HG03521 (cell line): ENCODE measurements around the gene BCL11A.

Source experiments
- ATAC-seq: cut with Tn5 transposase; IDR thresholded peaks from one replicate; pipeline ENCODE4 v1.9.1; 2021; ENCODE audit warnings: mild to moderate bottlenecking, moderate library complexity; ENCODE audit not compliant: unreplicated experiment

BCL11A gene

DNA sequence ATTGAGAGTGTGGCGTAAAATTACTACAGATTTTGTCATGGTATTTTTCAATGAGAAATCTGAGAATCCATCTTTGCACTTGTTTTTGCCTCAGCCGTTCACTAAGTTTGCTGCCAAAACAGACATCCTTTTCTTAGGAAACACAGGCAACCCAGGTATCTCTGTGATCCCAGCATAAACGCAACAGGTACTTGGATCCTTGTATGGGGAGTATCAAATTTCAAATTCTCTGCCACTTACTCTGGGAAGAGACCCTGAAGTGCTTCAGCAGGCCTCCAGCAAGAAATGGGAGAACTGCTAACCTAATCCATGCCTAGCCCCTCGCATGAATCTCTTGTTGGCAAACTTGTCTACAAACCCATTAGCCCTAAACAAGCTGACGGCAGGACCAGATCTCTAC lies 83.1 kb downstream of the BCL11A start:
- ATAC-seq, result no peak

DNA sequence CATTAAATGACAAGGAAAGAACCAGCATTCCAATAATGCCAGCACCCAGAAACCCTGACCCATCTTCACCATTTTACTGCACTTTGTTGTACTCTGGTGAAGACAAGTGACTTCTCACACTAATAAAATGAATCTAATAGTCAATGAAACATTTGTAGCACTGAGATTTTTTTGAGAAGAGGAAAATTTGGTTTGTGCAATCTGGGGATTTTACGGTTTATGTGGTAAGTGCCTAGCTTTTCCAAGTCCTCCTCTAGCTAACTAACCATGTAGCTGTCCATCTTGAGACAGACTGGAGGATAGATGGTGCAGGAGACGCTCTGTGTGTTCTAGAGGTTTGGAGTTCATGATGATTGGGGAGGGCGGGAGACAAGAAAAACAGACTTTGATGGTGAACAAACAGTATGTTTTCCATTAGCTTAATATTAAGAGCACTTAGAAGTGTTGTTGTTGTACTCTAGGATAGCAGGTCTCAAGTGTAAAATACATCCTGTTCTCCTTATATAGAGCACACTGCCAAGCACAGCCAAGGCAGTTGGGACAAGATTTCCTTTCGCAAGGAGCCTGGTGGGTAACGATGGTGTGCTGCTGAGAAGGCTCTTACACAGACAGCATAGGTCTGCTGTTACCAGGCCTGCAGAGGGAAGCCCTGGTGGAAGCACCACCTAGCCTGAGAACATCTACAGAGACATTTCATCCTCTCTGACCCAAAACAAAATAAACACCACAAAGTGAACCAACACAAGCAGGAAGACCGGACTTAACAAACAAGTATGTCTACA lies 83.7 kb downstream of the BCL11A start:
- ATAC-seq, result no peak

DNA sequence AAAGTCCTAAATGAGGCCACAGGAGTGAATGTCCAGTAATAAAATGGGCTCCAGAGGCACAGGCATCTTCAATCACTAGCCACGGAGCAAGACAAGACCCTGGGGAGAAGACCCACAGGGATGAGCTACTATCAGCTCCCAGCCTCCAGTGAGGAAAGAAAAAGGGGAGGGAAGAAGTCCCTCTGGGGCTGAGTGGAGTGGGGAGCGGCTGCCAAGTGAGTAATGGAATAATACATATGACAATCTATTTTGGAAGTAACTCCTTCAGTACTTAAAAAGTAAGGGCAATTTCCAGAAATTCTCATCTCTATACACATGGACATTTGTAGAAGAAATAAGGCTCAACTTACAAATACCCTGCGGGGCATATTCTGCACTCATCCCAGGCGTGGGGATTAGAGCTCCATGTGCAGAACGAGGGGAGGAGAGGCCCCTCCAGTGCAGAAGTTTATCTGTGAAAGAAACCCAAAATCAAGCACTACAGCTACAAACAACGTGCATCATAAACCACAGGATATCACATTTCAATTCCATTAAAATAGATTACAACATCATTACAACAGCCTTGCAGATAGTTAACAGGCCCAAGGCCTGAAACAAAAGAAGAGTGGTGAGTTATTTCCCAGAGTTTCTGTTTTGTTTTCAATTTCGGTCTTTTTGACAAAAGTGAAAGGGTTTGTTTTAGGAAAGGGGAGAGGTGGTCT lies 84.9 kb downstream of the BCL11A start:
- no peak for ATAC-seq

- ATAC-seq, result no peak
Measured at GRCh38 chr2:60466161-60466702, 87.2 kb downstream of the BCL11A start.

DNA sequence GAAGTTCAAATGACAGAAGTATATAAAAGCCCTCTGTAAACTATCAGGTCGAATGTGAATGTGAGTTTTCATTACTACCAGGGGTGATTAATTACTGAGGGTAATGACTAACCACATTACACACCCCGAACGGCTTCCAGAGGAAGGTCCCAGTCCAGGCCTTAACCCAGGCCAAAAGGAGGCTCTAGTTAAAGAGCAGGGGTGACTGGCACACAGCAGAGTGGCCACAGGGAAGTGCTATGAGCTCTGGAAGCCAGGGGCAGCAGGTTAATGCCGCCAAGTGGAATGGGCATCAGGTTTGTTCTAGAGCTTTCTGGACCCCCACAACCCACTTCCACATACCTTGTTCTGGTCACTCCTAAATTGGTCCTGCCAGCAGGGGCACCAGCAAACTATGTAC lies 87.7 kb downstream of the BCL11A start:
- ATAC-seq, result no peak

DNA sequence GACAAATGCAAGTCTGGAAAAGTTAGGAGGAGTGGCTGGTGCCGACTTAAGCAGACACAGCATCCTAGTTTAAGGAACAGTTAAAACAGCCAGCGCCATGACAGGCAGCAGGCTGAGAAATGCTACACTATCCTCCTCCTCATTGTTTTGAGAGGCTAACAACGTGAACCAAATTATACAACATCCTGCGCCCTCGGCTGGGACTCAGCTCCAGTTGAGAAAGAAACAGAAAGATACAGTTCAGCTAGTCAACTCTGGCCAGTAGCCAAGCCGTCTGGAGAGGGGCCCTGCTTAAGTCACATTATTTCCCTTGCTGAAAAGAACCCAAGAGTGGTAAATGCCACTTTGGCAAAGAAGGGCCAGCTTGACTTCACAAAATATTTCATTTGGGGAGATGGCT lies 90.2 kb downstream of the BCL11A start:
- ATAC-seq, result no peak

- ATAC-seq, result no peak
Measured at GRCh38 chr2:60461421-60462108, 91.9 kb downstream of the BCL11A start.

GRCh38 chr2:60460577-60461420 lies 92.7 kb downstream of the BCL11A start:
- ATAC-seq, result no peak

- ATAC-seq, result no peak
Measured at GRCh38 chr2:60459851-60460250, 93.6 kb downstream of the BCL11A start.

DNA sequence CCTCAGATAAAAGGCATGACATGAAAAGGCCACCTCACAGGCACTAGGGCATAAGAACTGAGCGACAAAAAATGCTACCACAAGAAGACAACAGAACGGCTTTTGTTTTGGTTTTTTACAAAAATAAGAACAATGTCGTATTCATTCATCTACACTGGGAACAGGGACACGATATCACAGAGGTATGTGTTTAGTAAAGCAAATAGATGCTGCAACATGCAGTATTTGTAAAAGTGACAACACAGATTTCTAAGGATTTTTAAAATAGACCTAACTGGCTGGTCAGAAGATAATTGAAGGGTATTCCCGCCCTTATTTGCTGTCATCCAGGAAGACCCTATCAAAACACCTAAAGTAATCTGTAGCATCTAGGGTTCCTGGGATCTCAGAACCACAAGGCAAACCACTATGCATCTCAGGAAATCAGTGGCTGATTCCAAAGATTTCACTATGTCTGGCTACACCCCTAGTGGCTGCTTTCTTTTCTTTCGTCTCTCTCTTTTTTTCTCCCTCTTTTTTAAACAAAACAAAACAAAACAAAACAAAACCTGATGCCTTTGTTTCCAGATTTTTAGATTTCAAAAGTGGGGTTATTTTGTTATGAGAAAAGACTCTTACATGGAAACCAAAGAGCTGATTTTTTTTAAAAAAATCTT lies 97.2 kb downstream of the BCL11A start:
- ATAC-seq, result no peak

DNA sequence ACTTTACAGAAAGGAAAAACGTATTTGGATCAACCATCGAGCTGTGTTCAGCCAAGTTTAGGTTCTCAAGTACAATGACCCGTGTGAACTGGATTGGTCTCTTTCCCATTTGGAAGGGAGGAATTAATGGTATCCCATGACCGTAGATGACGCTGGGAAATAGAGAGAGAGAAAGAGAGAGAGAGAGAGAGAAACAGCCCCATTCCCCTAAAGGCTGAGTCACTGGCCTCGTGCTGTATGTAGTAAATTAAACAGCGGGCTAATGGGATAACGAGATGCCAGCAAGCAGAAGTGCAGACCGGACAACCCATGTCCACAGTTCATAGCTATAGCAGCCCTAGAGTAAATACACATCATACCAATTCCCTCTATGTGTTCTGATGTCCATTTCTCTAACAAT lies 99.6 kb downstream of the BCL11A start:
- ATAC-seq, result no peak

GRCh38 chr2:60453301-60453700 lies 100.2 kb downstream of the BCL11A start:
- no peak for ATAC-seq

DNA sequence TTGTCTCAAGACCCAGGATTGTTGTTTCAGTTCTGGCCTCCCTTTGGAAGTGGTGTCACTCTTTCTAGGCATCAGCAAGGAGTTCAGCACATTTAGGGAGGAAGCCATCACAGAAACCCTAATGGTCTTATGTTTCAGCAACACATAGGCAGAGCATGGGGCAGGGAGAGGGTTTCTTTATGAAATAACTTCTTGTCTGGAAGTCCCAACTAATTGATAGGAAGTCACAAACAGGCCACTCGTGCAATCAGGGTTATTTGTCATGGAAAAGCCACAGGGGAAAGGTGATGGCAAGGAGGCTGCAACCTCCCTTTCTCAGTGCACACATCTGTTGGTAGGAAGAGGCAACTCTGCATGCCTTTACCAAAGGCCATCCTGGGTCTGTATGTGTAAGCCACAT lies 103.0 kb downstream of the BCL11A start:
- ATAC-seq, result no peak

- no peak for ATAC-seq
Measured at GRCh38 chr2:60447943-60448342, 105.5 kb downstream of the BCL11A start.

GRCh38 chr2:60446413-60447267 lies 106.8 kb downstream of the BCL11A start:
- ATAC-seq, result peak; percentile 73

- ATAC-seq, result no peak
Measured at GRCh38 chr2:60445684-60446179, 107.7 kb downstream of the BCL11A start.

DNA sequence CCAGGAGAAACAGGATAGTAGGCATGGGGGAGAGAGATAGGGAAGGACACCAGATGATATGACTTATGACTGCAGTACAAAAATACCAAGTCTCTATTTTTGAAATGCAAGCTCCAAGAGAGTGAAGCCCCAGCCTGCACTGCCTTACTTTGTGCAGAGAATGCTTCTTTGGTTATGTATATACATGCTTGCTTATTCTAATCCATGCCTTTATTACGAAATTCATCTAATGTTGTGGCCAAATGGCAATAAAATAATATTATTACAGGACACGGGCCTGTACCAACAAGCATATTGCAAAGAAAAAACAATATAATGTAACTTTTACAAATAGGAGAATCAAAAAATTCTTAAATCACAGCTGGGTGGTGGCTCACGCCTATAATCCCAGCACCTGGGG lies 110.8 kb downstream of the BCL11A start:
- no peak for ATAC-seq

DNA sequence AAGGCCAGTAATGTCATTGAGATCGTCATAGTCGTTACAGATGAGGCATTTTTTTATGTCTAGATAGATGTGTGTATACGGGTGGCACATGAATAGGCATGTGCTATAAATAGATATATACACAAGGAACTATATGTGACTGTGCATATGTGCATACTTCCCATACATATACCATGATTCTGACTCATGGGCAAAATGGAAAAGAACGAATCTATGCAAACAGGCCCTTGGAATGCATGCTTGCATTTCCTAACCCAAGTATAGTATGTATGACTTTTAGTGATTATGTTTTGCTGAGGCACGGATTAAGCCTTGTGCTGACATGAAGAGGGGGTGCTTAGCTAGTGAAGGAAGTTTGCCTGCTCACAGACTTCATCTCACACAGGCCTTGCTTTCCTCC lies 111.7 kb downstream of the BCL11A start:
- no peak for ATAC-seq

- ATAC-seq, result no peak
Measured at GRCh38 chr2:60440767-60441163, 112.7 kb downstream of the BCL11A start.
